NB4 (cell line): ENCODE data around the gene FBXO41.

ENCODE experiments used
- CTCF ChIP-seq: IDR thresholded peaks from one replicate; pipeline ENCODE4 v1.5.1; 2012; ENCODE audit warnings: low read depth, low read length
- MAX ChIP-seq: IDR thresholded peaks from 2 replicates; pipeline ENCODE4 v1.6.1; 2011; ENCODE audit warnings: low read depth, low read length

- TF ChIP-seq MAX (no peak), CTCF (no peak)
These were observed 72.2 kb downstream of the FBXO41 start for GRCh38 chr2:73212098-73212447.
